Loucy (cell line): Measurements from ENCODE around the gene BBOF1.

Experiments
- EZH2phosphoT487 ChIP-seq: fragments of 200-600 bp; IDR thresholded peaks from 2 replicates; pipeline ENCODE4 v1.6.1; 2018; ENCODE audit warnings: antibody characterized with exemption, mild to moderate bottlenecking, moderate library complexity, borderline replicate concordance
- TF ChIP-seq, protein P1 (sequence below): fragments of 200-600 bp; sonication (generic); conservative IDR thresholded peaks from 2 replicates; pipeline ENCODE4 v1.5.1; 2014; ENCODE audit warnings: mild to moderate bottlenecking, antibody characterized with exemption, low read length

DNA sequence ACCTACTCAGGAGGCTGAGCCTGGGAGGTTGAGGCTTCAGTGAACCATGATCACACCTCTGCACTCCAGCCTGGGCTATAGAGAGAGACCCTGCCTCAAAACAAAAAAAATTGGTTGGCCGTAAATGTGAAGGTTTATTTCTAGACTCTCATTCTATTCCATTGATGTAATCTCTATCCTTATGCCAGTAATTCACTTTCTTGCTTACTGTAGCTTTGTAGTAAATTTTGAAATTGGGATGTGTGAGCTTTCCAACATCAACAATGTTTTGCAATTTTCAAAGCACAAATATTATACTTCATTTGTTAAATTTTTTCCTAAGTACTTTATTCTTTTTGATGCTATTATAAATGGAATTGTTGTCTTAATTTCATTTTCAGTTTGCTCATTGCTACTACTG is 90.2 kb downstream of the BBOF1 start:
- TF ChIP-seq, protein P1, sequence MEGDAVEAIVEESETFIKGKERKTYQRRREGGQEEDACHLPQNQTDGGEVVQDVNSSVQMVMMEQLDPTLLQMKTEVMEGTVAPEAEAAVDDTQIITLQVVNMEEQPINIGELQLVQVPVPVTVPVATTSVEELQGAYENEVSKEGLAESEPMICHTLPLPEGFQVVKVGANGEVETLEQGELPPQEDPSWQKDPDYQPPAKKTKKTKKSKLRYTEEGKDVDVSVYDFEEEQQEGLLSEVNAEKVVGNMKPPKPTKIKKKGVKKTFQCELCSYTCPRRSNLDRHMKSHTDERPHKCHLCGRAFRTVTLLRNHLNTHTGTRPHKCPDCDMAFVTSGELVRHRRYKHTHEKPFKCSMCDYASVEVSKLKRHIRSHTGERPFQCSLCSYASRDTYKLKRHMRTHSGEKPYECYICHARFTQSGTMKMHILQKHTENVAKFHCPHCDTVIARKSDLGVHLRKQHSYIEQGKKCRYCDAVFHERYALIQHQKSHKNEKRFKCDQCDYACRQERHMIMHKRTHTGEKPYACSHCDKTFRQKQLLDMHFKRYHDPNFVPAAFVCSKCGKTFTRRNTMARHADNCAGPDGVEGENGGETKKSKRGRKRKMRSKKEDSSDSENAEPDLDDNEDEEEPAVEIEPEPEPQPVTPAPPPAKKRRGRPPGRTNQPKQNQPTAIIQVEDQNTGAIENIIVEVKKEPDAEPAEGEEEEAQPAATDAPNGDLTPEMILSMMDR, result no peak
- no peak for TF ChIP-seq EZH2phosphoT487
